H1 (cell line): Measurements from ENCODE around the gene PRR16. TPM values are rescaled to one million over a fixed set of nuclear protein-coding genes. Genes with fewer than 3 reads are reported as not detected.
A peak's percentile ranks its signal among the peaks of the same experiment; 100 is the strongest.

Source experiments
- CTCF ChIA-PET: fragments of 300-600 bp; sonication (Branson Sonifier 250); formaldehyde crosslinking; loops from one replicate; lab custom pipeline; 2021; ENCODE audit not compliant: partially characterized antibody; lab: Charles Lee
- POLR2A ChIA-PET: fragments of 300-600 bp; sonication (Branson Sonifier 250); formaldehyde crosslinking; loops from one replicate; lab custom pipeline; 2021; ENCODE audit warnings: inconsistent platforms; ENCODE audit not compliant: partially characterized antibody; lab: Charles Lee
- DNase-seq, 2 experiments: peaks; one replicate each; pipeline versions ENCODE4 v3.0.0 to v3.0.0-alpha.2; 2010 to 2022; ENCODE audit warnings: low spot score in 2 of 2, low read depth in 1 of 2, mixed read lengths in 1 of 2
- FAIRE-seq: peaks from 2 replicates; lab custom pipeline; 2011; peaks lifted over from hg19 to GRCh38; lab: Jason Lieb, UNC
- H2AFZ ChIP-seq: 2 replicates; pipeline ENCODE4 v1.8.1; 2012; ENCODE audit warnings: low read length, inconsistent platforms
- H2AK5ac ChIP-seq: 2 replicates; pipeline ENCODE4 v1.6.1; 2013; ENCODE audit warnings: low read depth, low read length
- H2BK120ac ChIP-seq: replicated peaks from 2 replicates; pipeline ENCODE3; 2013; ENCODE audit warnings: low read depth, low read length, inconsistent platforms
- H2BK12ac ChIP-seq: 2 replicates; pipeline ENCODE4 v1.6.1; 2013; ENCODE audit warnings: low read depth, low read length
- H2BK15ac ChIP-seq: 2 replicates; pipeline ENCODE4 v1.6.1; 2013; ENCODE audit warnings: low read length
- H2BK20ac ChIP-seq: 2 replicates; pipeline ENCODE4 v1.6.1; 2013; ENCODE audit warnings: low read length
- H2BK5ac ChIP-seq: 2 replicates; pipeline ENCODE4 v1.6.1; 2013; ENCODE audit warnings: low read depth, low read length
- H3K14ac ChIP-seq: 2 replicates; pipeline ENCODE4 v1.6.1; 2013; ENCODE audit warnings: inconsistent platforms; ENCODE audit not compliant: insufficient read length
- H3K18ac ChIP-seq: 2 replicates; pipeline ENCODE4 v1.6.1; 2013; ENCODE audit warnings: low read length; ENCODE audit errors: extremely low read depth
- H3K23ac ChIP-seq: 2 replicates; pipeline ENCODE4 v1.6.1; 2013; ENCODE audit warnings: inconsistent platforms; ENCODE audit not compliant: insufficient read length
- H3K23me2 ChIP-seq: 2 replicates; pipeline ENCODE4 v1.6.1; 2013; ENCODE audit warnings: low read depth, low read length
- H3K27ac ChIP-seq: 2 replicates; pipeline ENCODE4 v1.6.1; 2011; ENCODE audit warnings: low read depth, low read length, inconsistent platforms
- H3K27me3 ChIP-seq, 4 experiments: replicated peaks in 1 of 4; 1 replicate in 1 of 4; 2 replicates in 3 of 4; pipeline versions ENCODE4 v1.6.1 to v1.8.1; 2011 to 2013; ENCODE audit warnings: low read length in 3 of 4, mild to moderate bottlenecking in 3 of 4, inconsistent platforms in 2 of 4, mixed read lengths in 2 of 4, moderate library complexity in 1 of 4; ENCODE audit not compliant: control insufficient read depth in 3 of 4, insufficient read depth in 3 of 4; ENCODE audit errors: extremely low read depth in 1 of 4
- H3K36me3 ChIP-seq, 4 experiments: 2 replicates each; pipeline versions ENCODE4 v1.6.1 to v1.8.1; 2011 to 2013; ENCODE audit warnings: mild to moderate bottlenecking in 4 of 4, low read length in 3 of 4, moderate library complexity in 2 of 4, control low read depth in 1 of 4, inconsistent platforms in 1 of 4; ENCODE audit not compliant: insufficient read depth in 4 of 4, control insufficient read depth in 2 of 4
- H3K4ac ChIP-seq: replicated peaks from 2 replicates; pipeline ENCODE3; 2013; ENCODE audit warnings: low read length, low read depth, mixed read lengths, inconsistent platforms; ENCODE audit not compliant: insufficient read length
- H3K4me1 ChIP-seq, 4 experiments: replicated peaks in 1 of 4; 1 replicate in 1 of 4; 2 replicates in 3 of 4; pipeline versions ENCODE4 v1.6.1 to v1.8.1; 2011 to 2013; ENCODE audit warnings: low read length in 3 of 4, inconsistent platforms in 2 of 4, mixed read lengths in 1 of 4; ENCODE audit not compliant: insufficient read depth in 4 of 4, control insufficient read depth in 3 of 4
- H3K4me2 ChIP-seq, 2 experiments: 2 replicates each; pipeline versions ENCODE4 v1.6.1 to v1.8.1; 2011 to 2013; ENCODE audit warnings: low read depth in 2 of 2, low read length in 2 of 2, control low read depth in 1 of 2, inconsistent platforms in 1 of 2, mild to moderate bottlenecking in 1 of 2; ENCODE audit not compliant: insufficient read depth in 1 of 2
- H3K4me3 ChIP-seq, 4 experiments: fragments of 200-600, 300-600 bp in 1 of 4; sonication (generic), shearing (Covaris generic), sonication (Bioruptor Twin) in 1 of 4; 2 replicates each; pipeline versions ENCODE4 v1.5.1 to v1.8.1; 2011 to 2016; ENCODE audit warnings: low read length in 4 of 4, low read depth in 3 of 4, control low read depth in 2 of 4, inconsistent platforms in 2 of 4, mild to moderate bottlenecking in 2 of 4, mixed read lengths in 1 of 4, moderate library complexity in 1 of 4; ENCODE audit not compliant: insufficient read depth in 2 of 4; ENCODE audit errors: extremely low read depth in 1 of 4
- H3K56ac ChIP-seq: replicated peaks from 2 replicates; pipeline ENCODE3; 2013; ENCODE audit warnings: low read depth, mild to moderate bottlenecking, mixed read lengths, low read length, inconsistent platforms; ENCODE audit not compliant: insufficient read length
- H3K79me1 ChIP-seq: 2 replicates; pipeline ENCODE4 v1.6.1; 2013; ENCODE audit warnings: low read depth, low read length, control low read depth
- H3K79me2 ChIP-seq, 2 experiments: 2 replicates each; pipeline versions ENCODE4 v1.6.1 to v1.8.1; 2012 to 2013; ENCODE audit warnings: low read length in 2 of 2, mild to moderate bottlenecking in 2 of 2, inconsistent platforms in 1 of 2; ENCODE audit not compliant: insufficient read depth in 2 of 2, control insufficient read depth in 1 of 2
- H3K9ac ChIP-seq, 4 experiments: replicated peaks in 1 of 4; 1 replicate in 1 of 4; 2 replicates in 3 of 4; pipeline versions ENCODE4 v1.6.1 to v1.8.1; 2011 to 2013; ENCODE audit warnings: low read depth in 3 of 4, low read length in 3 of 4, control low read depth in 2 of 4, mild to moderate bottlenecking in 2 of 4, moderate library complexity in 2 of 4, inconsistent platforms in 1 of 4; ENCODE audit errors: extremely low read depth in 1 of 4
- H3K9me3 ChIP-seq, 2 experiments: 2 replicates each; pipeline versions ENCODE4 v1.6.1 to v1.8.1; 2012 to 2013; ENCODE audit warnings: mild to moderate bottlenecking in 2 of 2, moderate library complexity in 2 of 2, control low read depth in 1 of 2, inconsistent platforms in 1 of 2, low read depth in 1 of 2, low read length in 1 of 2, mixed read lengths in 1 of 2; ENCODE audit not compliant: insufficient read depth in 2 of 2
- H4K20me1 ChIP-seq, 2 experiments: replicated peaks in 1 of 2; 2 replicates each; pipeline versions ENCODE3 to v1.8.1; 2011 to 2013; ENCODE audit warnings: inconsistent platforms in 2 of 2, low read length in 2 of 2, mild to moderate bottlenecking in 1 of 2; ENCODE audit not compliant: insufficient read depth in 2 of 2, control insufficient read depth in 1 of 2
- H4K5ac ChIP-seq: 2 replicates; pipeline ENCODE4 v1.6.1; 2013; ENCODE audit warnings: low read length, low read depth, mixed read lengths, inconsistent platforms; ENCODE audit not compliant: insufficient read length
- H4K8ac ChIP-seq: 2 replicates; pipeline ENCODE4 v1.8.0; 2013; ENCODE audit warnings: mild to moderate bottlenecking, moderate library complexity, low read length, inconsistent platforms; ENCODE audit not compliant: insufficient read depth; ENCODE audit errors: extremely low read depth
- H4K91ac ChIP-seq: replicated peaks from 2 replicates; pipeline ENCODE3; 2013; ENCODE audit warnings: low read length, mixed read lengths, inconsistent platforms; ENCODE audit not compliant: insufficient read length
- ASH2L ChIP-seq: fragments of 200-600, 300-600 bp; sonication (generic); IDR thresholded peaks from one replicate; pipeline ENCODE4 v1.7.1; 2017; ENCODE audit warnings: low read length
- ATF2 ChIP-seq: IDR thresholded peaks from 2 replicates; pipeline ENCODE4 v1.6.1; 2012; ENCODE audit warnings: low read length, inconsistent platforms
- EZH2 ChIP-seq: fragments of 200-600 bp; sonication (generic); IDR thresholded peaks from 2 replicates; pipeline ENCODE4 v1.7.1; 2012; ENCODE audit warnings: low read depth, mild to moderate bottlenecking, moderate library complexity, low read length, inconsistent platforms; ENCODE audit not compliant: severe bottlenecking
- KDM5A ChIP-seq: fragments of 200-600 bp; IDR thresholded peaks from 2 replicates; pipeline ENCODE4 v1.7.1; 2012; ENCODE audit warnings: mild to moderate bottlenecking, low read length, inconsistent platforms, mixed read lengths
- RXRA ChIP-seq: IDR thresholded peaks from 2 replicates; pipeline ENCODE4 v1.6.1; 2011; ENCODE audit warnings: low read depth, mild to moderate bottlenecking, low read length, moderate library complexity; ENCODE audit not compliant: insufficient read depth
- SIRT6 ChIP-seq: IDR thresholded peaks from one replicate; pipeline ENCODE4 v1.7.1; 2012; ENCODE audit warnings: low read length, inconsistent platforms
- SIX5 ChIP-seq: IDR thresholded peaks from 2 replicates; pipeline ENCODE4 v1.6.1; 2011; ENCODE audit warnings: mild to moderate bottlenecking, low read depth, low read length
- SUZ12 ChIP-seq: fragments of 200-600 bp; sonication (generic); IDR thresholded peaks from 2 replicates; pipeline ENCODE4 v1.6.1; 2012; ENCODE audit warnings: mild to moderate bottlenecking, inconsistent platforms, low read length, moderate library complexity, mixed read lengths
- TAF1 ChIP-seq: IDR thresholded peaks from 2 replicates; pipeline ENCODE4 v1.6.1; 2011; ENCODE audit warnings: mild to moderate bottlenecking, low read depth, low read length
- ZNF274 ChIP-seq: IDR thresholded peaks from 2 replicates; pipeline ENCODE4 v1.7.0; 2012; ENCODE audit warnings: low read length, borderline replicate concordance; ENCODE audit errors: extremely low read depth
- WGBS, 2 experiments: shearing (Covaris generic) in 1 of 2; methylation state at CpG; one replicate each; pipeline versions ENCODE4 v1.1.6 to v1.1.7; 2013 to 2015; ENCODE audit warnings: low lambda C conversion rate in 2 of 2, mixed read lengths in 2 of 2, inconsistent platforms in 1 of 2, low coverage in 1 of 2, missing lambda C conversion rate in 1 of 2; ENCODE audit not compliant: insufficient replicate concordance in 2 of 2, insufficient coverage in 1 of 2, insufficient read length in 1 of 2; ENCODE audit errors: extremely low coverage in 1 of 2, missing lambda C conversion rate in 1 of 2; 5-methylcytosine and 5-hydroxymethylcytosine counted together
- polyA plus RNA-seq, 7 experiments: library from polyadenylated mRNA; depleted of rRNA in 3 of 7; stranded (reverse) in 5 of 7; unstranded in 2 of 7; fragments of >200 nt in 5 of 7; fragments of 200-250 nt in 2 of 7; gene quantifications; 1 replicate in 5 of 7; 2 replicates in 1 of 7; 4 replicates in 1 of 7; pipeline versions ENCODE4 v1.2.1 to v1.2.3, GENCODE V29; 2011 to 2013; ENCODE audit warnings: missing spikeins in 2 of 7, mixed read lengths in 2 of 7
- total RNA-seq: library from RNA; stranded (reverse); fragmentation: NEBNext Ultra II Directional; extraction: Animal tissue kit (Norgen Biotek cat#: 25700); gene quantifications from 2 replicates; pipeline ENCODE4 v1.2.1, GENCODE V29; 2021

Gene PRR16
- total and polyA plus RNA-seq, 2 of the 8 experiments (the other 6 are each of a cell fraction or from before 2014, with no cell fraction given), result 0.73 to 1.6 TPM

GRCh38 chr5:120464627-120465435 is 731 bp downstream of the PRR16 start:
- Histone ChIP-seq H4K8ac (peak overlapping the region; percentile 81), H2AK5ac (no peak overlapping the region), H3K9me3 (no peaks in the 10 kb centered on the region), H3K4me2 (peak overlapping the region; percentile 81 to 93), H2BK12ac (peak overlapping the region; percentile 40; the same call in 1 of the 2 replicates), H2BK5ac (no peak overlapping the region), H3K14ac (no peak overlapping the region), H4K5ac (no peak overlapping the region), H3K36me3 (no peaks in the 10 kb centered on the region), H2BK120ac (no peak overlapping the region), H3K4me1 (peaks cover 0 to 11% (median 1%) of the 10 kb centered on the region in 4 experiments; a peak in 3 of 7 replicates), H3K18ac (peak overlapping the region; percentile 85; the same call in 1 of the 2 replicates), H3K23me2 (peaks cover 16% of the 10 kb centered on the region), H2AFZ (peak overlapping the region; percentile 96), H3K4ac (peak overlapping the region; percentile 8), H3K27ac (no peak overlapping the region), H3K27me3 (peaks cover 2 to 36% (median 24%) of the 10 kb centered on the region in 4 experiments), H3K4me3 (peak overlapping the region; percentile 48 to 66 (median 58)), H4K20me1 (no peaks in the 10 kb centered on the region), H3K9ac (peak overlapping the region in 1 of 4 experiments; percentile 52; a peak in 2 of 7 replicates), H3K23ac (no peak overlapping the region), H2BK20ac (no peak overlapping the region), H3K79me2 (no peaks in the 10 kb centered on the region), H3K79me1 (no peaks in the 10 kb centered on the region), H3K56ac (no peak overlapping the region), H2BK15ac (no peak overlapping the region; the same call in 1 of the 2 replicates), H4K91ac (no peak overlapping the region)
- 2% methylated on average over 32 of the region's 33 CpGs; no CpG with 5 or more reads in 1 of the 2 experiments for WGBS, 2 experiments
- FAIRE-seq (no peak), DNase-seq (peak in 1 of 2 experiments; percentile 78)
- ChIA-PET POLR2A (interaction anchor here (0.6 to 0.9 kb wide), 2 partner anchors 19 to 400 kb away, joined by 3 read pairs; no protein-coding TSS in a partner anchor), CTCF (interaction anchor here (0.6 to 1.2 kb wide), 2 partner anchors 11 to 986 kb away, joined by 3 read pairs; no protein-coding TSS in a partner anchor)
- TF ChIP-seq KDM5A (no peak), RXRA (no peak), ASH2L (no peak), SIX5 (no peak), SUZ12 (peak; percentile 37; the same call in 1 of the 2 replicates), ATF2 (no peak), SIRT6 (no peak), EZH2 (peak; percentile 37), ZNF274 (no peak), TAF1 (no peak)
